ENCODE data around the gene ST8SIA1.

The ST8SIA1 gene

DNA sequence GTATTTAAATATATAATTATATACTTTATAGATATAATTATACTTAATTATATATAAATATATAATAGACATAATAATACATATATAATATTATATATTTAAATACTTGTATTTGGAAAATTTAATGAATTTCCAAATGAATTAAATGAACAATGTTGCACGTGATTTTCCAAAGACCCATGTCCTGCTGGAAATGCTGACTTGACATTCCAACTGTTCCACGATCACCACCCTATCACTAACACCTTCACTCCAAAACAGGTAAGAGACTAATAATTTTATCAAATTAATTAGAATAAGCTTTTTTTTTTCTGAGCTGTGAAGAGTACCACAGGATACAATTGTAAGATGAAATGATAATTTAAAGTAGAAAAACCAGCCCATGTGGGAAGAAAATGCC, 103.4 kb downstream of the ST8SIA1 start:
- FAIRE-seq = no peak

DNA sequence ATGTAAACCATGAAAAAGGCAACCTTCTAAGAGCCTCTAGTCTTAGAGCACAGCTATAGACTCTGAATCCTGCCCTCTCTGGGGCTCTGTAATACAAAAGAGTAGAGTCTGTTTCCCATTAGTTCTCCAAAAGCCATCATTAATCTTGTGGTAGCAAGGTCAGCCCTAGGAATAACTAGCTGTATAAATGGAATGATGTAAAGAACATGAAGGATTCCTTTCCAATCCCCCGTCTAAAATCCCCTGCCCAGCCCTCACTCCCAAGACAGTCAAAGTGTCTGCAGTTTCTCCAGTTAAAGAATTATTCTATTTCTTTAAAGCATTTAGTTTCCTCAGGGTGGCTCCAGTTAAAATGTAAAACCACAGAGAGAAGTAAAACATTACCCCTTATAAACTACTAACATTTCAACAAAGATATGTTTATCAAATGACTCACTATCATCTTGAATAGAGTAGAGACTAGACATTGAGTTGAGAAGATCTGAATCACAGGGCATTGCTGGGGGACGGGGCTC, 104.2 kb downstream of the ST8SIA1 start:
- FAIRE-seq = no peak

DNA sequence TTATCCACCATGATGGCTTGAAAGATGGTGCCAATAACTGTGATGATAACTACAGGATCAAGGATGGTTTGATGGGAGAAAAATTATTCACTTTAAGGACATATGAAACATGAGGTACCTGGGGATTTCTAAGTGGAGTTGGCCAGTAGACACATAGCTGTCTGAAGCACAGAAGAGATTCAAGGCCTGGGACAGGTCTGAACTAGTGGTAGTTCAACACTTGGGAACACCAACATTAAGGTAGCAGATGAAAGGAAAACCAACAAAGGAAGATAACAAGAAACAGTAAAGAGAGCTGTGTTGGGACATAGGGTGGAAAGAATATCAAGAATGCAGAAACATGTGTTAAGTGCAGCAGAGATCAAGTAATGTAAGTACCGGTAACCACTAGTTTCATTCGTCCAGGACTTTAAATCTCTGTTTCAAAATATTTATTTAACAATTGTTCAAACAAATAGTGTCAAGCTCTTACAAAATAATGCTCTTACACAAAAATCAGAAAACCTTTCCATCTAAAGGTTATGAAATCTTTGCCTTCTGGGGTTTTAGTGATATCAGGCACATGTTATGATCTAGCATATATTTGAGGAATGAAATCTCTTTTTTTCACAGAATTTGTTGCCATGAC, 104.7 kb downstream of the ST8SIA1 start:
- FAIRE-seq = no peak

DNA sequence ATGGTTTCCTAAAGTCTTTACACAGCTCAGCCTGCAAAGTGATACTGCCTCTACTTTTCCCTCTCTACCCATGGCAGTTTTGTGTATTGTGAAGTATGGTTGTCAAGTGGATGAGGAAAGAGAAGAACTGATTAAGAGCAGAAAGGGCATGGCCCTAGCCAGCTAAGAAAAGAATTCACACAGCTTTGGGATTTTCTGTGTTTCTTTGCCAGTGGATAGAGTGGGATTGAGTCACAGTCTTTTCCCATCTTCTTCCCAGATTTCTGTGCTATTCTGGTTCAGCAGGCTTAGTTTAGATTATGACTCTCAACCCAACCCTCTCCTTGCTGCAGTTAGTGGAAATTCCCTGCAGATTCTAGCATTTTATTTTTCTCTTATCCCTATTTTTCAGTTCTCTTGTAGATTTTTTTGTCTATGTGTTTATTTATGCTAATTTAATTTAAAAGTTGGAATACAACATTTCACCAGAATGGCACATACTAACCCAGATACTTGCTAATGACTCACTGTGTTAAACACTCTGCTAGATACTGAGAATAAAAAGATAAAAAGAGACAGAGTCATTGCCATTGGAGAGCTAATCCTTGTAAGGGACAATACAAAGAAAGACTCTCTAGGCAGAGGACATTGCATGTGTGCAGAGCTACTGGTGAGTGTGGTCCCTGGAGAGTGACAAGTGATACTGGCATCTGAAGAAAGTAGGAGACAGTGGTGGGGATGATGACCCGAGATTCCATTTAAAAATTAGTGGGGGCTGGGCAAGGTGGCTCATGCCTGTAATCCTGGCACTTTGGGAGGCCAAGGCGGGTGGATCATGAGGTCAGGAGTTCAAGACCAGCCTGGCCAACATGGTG, 106.3 kb downstream of the ST8SIA1 start:
- FAIRE-seq = no peak

DNA sequence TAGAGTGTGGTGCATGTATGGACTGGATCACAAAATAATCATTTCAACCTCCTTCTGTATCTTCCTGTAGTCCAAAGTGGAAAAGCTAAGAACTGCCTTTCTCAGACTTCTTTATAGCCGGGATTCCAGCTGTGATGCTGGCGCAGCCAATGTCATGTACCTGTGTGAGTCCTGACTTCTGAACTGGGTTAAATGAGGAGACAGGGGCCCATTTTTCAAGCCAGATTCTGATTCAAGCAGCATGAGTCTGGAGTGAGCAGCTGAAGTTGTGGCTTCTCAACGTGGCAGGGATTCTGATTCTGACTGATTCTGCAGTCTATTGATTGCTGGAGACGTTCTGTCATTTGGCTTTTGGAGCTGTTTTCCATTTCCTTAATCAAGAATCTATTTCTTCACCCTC, 111.2 kb downstream of the ST8SIA1 start:
- FAIRE-seq = no peak

DNA sequence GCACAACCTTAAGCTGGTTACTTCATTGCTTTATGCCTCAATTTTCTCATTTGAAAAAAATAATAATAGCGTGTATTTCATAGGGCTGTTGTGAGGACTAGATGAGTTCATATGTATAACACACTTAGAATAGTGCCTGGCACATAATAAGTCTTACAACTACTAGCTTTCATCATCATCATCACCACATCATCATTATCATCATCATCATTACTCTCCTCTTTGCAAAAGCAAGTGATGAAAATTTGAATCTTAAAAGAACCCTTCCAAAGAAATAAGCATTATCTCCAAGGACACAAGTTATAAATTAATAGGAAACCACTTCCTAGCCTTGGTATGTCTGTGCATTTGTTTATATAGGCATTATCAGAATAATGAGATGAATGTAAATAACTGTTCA, 117.0 kb downstream of the ST8SIA1 start:
- no peak for FAIRE-seq

DNA sequence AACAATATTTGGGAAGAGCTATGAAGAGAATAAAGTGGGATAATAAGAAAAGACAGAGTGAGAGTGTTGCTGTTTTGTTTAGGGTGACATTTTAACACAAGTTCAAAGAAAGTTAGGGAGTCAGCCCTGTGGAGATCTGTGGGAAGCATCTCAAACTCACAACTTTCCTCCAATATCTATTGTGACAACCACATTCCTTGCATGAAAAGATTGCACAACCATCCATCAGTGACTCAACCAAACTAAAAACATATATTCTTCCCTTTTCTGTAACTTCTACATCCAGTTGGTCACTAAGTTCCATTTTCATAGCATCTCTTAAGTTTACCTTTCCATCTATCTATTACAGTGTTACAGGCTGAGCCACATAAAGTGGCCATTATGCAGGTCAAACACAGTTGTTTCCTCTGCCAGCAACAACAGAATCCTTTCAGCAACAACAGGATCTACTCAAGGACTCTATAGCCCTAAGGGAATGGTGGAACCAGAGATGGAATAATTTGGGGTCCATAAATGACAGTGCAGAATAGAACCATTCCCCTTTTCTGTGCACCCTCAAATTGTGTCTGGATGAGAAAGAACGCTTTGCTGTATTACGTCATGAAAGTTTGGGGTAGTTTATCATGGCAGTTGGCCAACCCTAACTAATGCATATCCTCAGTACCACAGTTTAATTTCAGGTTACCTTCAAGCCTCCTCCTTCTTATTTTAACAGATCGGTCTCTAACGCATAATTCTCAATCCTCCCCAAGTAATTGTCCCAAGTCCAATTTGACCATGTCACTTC, 118.8 kb downstream of the ST8SIA1 start:
- no peak for FAIRE-seq

DNA sequence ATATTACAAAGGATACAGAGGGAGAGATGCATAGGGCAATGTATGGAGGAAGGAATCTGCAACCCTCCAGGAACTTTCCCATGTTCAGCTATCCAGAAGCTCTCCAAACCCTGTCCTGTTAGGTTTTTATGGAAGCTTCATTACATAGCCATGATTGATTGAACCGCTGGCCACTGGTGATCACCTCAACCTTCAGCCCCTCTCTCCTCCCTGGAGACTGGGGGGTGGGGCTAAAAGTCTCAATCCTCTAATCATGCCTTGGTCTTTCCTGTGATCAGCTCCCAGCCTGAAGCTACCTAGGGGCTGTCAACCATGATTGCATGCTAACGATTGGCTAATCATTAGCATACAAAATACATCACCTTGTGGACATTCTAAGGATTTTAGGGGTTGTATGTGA, 123.4 kb downstream of the ST8SIA1 start:
- FAIRE-seq = no peak

DNA sequence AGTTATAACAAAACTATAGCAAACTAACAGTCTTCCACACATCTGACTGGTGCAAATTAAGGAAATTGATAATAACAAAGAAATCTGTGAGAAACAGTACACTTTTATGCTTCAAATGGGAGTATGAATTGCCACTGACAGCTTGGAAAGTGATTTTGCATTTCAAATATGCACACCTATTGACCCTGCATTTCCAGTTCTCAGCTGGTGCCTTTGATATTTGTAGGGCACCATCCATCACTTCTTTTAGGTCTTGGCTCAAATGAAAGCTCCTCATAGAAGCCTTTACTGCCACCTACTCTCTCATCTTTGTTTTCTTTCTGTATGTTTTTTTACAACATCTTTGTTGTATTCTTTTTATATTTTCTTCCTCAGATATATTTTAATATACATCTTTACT, 125.1 kb downstream of the ST8SIA1 start:
- FAIRE-seq = no peak

DNA sequence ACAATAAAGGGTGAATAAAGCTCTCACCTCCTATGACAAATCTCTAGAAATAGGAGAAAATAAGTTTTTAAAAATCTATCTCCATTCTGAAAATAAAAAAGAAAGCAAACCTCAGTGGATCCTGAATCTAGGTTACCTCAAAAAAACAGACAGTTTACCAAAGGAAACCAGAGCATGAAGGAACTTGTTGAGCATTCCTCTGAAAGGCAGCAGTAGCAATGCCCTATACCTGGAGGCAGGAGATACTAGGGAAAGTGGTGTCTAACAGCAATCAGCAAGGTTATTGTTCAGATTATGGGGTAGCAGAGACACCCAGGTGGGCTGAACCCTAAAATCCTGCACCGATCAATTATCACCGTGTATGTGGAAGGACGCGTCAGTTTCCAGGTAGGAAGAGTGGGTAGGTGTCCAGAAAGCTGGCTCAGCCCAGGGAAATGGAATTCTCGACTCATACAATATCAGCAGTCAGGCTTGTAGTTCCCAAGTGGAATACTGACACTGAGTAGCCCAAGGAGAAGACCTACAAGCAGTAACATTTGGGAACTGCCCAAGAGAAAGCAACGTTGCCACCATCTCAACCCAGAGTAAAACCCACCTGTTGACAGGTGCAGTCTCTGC, 128.3 kb downstream of the ST8SIA1 start:
- no peak for FAIRE-seq

DNA sequence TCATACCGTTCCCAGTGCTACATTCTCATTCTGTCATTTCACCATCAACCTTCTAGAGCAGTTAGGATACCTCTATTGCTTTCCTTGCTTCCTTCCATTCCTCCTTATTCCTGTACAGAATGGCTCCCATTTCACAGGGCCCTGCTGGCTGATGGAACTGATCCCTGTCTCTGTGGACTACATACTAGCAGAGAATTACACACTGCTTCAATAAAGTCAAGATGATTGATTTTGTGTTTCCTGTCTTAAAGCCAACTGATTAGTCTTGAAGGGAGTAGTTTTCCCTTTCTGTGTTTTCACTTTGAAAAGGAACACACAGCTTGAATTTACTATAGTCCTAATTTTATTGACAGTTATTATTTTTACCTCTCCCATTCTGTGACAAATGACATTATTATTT, 130.1 kb downstream of the ST8SIA1 start:
- FAIRE-seq = no peak

DNA sequence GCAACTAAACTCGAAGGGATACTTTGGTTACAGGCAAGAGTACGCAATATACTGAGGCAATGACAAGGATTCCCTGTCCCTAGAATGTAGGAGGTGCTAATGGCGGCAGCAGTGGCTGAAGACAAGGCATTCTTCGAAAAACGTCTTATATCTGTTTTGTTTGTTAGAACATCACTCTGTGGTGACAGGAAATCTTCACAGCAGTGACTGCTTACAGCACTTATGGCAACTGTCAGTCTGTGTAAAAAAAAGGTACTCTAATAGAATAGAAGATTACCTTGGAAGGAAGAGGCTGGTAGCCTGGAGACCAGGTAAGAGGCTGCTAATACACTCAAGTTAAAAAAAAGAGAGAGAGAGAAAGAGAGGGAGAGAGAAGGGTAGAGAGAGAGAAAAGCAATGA, 131.7 kb downstream of the ST8SIA1 start:
- FAIRE-seq = no peak

DNA sequence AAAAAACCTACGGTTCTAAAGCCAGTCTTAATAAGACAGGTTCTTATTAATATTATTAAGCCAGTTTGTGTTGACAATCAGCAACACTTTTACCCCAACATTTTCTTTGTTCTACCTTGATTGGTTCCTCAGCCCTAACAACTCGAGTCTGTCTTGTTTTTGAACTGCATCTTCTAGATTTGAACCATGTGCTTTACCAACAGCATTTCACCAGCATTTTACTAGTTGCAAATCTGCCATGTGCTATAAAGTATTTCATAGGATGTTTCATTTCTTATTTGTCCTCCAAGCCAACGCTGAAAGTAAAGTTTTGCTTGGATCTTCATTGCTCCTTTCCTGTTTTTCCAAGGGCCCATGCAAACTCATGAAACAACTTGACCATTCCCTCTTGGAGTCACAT, 133.4 kb downstream of the ST8SIA1 start:
- FAIRE-seq = no peak

DNA sequence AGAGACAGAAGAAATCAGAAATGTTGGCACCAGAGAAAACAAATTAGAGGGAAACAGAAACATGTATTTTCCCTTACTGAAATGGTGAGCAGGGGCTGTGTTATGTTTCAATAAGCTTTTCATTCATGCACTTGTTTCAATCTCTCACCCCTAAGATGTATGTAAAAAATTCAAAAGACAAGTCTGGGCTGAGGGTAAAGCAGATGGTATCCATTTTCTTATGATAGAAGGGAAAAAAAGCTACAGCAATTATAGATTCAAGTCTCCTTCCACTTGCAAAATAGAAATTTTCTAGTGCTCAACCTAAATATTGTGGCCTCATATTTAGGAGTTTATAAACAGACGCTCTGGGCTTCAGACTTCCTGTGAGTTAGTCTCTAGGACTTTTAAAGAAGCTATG, 138.3 kb downstream of the ST8SIA1 start:
- FAIRE-seq = no peak

DNA sequence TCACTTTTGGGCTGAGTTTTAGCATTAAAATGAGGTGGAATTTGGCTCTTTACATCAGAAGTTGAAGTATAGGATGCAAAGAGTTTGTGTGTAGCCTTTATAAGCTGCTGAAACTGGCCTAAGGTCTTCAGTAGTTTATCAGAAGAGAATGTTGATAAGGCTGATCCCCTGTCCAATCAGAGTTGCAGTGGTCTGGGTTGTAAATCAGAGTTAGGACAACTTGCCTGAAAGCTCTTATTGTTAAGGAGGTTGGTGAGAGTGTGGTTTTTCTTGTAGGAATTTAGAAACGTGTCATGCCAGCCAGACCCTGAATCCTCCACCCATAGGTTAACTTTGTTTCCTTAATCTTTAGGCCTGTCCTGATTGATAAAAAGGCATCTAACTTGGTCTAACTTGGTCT, 143.5 kb downstream of the ST8SIA1 start:
- no peak for FAIRE-seq

DNA sequence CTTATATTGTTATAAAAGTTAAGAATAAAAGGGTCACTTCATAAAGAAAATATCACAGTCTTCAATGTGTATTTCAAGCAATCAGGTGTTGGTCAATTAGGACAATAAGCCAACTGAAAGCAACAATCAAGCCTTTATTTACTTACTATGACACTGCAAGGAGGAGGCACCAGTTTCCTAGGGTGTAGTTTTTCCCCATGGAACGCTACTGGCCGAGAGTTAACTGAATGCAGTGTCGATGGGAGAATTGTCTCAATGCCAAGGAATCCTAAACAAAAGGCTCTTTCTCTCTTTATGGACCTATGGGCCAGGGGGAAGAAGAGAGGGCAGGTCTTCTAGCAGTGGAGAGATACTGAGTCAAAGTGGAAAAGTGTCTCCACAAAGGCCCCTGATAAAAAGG, 146.1 kb downstream of the ST8SIA1 start:
- FAIRE-seq = no peak

DNA sequence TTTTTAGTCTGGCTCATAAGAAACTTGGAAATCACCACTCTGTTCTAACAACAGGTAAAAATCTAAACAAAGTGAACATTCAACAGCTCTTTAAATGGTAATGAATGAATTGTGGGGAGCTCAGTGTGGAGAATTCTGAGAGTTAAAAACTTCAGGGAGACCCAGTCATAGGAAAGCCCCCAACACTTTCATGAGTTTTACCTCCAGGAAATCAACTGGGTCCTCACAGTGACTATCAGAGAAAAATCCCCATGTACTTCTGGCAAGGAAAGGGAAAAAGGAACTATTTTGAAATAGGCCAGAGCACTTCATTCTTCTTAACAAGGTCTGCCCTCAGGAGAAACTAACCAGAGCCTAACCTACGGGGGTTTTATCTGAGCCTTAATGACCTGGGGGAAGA, 153.8 kb downstream of the ST8SIA1 start:
- FAIRE-seq = no peak

DNA sequence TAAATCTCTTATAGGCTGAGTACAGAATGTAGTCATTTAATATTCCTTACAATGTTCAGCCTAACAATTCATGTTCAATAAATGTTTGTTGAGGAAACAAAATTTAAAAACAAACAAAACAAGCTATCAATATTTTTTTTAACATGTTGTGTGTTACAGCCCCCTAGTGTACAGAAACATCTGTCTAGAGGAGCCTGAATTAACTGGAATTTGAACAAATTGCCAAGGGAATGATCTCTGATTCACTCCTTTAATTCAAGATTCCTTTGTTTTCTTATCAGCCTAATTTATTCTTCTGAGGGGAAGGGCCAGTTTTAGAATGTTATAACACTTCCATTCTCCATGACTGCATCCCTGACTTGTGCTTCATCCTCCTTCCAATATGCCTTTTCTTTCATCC, 161.3 kb downstream of the ST8SIA1 start:
- FAIRE-seq = no peak

DNA sequence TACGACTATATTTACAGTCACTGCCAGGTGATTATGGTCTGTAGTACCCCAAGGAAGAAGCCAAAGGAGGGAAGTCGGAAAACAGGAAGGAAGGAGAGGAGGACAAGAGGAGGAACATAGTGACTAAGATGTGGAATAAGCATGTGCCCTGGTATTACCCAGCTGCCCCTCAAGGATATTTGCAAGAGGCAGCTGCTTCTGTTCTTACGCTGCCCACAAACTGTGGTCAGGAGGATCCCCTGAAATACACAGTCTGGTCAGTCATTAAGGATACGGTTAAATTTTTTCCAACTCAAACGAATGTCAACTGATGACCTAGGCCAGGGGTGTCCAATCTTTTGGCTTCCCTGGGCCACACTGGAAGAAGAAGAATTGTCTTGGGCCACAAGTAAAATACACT, 162.0 kb downstream of the ST8SIA1 start:
- no peak for FAIRE-seq

DNA sequence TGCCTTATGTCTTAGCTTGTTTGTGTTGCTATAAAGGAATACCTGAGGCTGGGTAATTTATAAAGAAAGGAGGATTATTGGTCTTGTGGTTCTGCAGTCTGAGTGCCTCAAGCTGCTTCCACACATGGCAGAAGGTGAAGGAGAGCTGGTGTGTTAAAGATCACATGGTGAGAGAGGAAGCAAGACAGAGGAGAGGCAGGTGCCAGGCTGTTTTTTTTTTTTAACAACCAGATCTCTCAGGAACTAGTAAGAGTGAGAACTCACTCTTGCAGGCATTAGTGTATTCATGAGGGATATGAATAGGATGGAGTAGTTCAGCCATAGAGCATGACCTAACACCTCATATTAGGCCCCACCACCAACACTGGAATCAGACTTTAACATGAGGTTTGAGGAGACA, 165.1 kb downstream of the ST8SIA1 start:
- FAIRE-seq = no peak

DNA sequence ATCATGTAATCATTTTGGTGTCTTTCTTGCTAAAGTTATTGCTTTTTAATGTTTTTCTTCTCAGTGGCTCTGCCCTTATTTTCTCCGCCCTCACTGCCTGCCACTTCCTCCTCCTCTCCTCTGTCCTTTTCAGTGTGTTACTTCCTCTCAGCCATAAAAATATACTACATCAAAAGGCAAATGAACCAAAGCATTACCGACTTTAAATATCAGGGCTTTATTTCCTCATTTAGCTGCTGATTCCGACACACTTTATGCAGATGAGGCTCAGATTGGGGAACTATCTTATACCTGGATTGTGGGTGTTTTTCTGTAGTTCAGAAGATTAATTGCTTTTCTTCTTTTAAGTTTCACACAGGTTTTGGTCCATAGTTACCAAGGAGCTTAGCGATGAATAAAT, 170.4 kb downstream of the ST8SIA1 start:
- no peak for FAIRE-seq

DNA sequence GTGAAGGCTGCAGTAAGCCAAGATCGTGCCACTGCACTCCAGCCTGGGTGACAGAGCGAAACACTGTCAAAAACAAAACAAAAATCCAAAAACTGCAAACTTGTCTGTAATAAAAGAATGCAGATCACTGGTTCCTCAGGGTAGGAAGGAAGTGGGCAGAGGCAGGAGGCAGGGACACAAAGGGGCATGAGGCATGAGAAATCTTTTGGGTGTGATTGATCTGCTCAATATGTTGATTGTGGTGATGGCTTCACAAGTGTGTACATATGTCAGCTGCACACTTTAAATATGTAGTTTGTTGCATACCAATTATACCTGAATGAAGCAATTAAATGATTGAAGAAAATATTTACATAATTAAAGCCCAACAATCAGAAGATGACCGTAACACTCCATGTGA, 170.9 kb downstream of the ST8SIA1 start:
- no peak for FAIRE-seq

DNA sequence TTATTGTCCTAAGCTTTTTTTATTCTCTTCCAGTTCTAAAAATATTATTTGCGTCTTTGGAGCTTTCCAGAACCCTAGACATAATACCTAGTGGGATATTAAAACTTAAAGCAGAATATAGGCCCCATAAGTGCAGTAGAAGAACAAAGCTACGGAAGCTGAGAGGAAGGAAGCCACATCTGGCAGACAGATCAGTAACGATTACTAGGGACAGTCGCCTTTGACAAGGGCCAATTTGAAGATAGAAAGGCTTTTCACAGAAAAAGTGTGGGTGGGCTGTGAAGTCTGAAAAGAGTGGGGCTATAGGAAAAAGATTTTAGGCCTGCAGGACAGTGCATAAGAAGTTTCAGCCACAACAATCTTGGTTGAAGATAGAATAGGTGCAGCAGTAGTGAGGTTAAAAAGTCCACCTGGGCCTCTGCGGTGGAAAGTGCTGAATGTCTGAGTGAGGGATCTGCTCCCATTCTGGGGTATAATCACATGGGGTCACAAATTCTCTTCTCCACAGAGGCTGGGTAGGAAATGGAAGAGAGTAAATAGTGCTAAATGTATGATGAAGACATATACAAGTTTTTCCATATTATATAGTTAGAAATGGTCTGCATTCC, 174.0 kb downstream of the ST8SIA1 start:
- no peak for FAIRE-seq
